RKO (cell line): ENCODE data around the gene SAMD4A.
A peak's percentile ranks its signal among the peaks of the same experiment; 100 is the strongest.

ENCODE experiments used
- DNase-seq: peaks from one replicate; pipeline ENCODE4 v3.0.0-alpha.2; 2016; ENCODE audit warnings: low spot score

Gene SAMD4A

GRCh38 chr14:54706769-54707168 lies 139.8 kb downstream of the SAMD4A start:
- no peak for DNase-seq

DNA sequence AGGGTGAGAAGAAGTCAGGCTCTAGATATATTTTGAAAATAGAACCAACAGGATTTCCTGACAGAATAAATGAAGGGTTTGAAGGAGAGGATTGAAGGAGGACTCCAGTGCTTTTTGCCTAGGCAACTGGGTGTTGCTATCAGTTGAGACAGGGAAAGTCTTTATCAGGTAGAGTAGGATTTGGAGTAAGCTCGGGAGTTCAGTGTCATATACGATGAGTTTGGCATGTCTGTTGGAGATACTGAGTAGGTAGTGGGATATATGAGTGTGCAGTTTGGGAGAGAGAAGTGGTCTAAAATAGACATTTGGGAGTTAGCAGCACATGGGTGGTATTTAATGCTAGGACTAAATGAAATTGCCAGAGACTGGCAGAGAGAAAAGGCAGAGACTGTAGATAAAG lies 141.2 kb downstream of the SAMD4A start:
- no peak for DNase-seq

GRCh38 chr14:54708982-54709381 lies 142.1 kb downstream of the SAMD4A start:
- DNase-seq: no peak

- no peak for DNase-seq
Observed at GRCh38 chr14:54709444-54709843, 142.5 kb downstream of the SAMD4A start.

DNA sequence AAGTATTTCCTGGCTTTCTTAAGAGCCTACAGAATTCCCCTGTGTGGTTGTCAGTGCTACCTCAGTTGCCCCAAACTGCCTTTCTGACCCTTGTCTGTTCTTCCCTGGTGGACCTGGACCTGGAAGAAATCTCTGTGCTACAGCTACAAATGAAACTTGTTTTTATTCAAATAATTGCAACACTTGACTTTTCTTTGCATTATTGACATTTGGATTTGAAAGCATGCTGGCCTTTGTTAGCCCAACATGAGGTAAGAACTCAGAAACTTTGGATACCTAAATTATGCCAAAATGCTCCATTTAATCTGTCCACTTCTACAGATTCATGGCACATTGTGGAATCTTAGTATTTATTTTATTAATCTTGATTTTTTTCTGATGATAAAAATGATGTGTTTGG lies 142.9 kb downstream of the SAMD4A start:
- DNase-seq: no peak

GRCh38 chr14:54711312-54711711 lies 144.4 kb downstream of the SAMD4A start:
- no peak for DNase-seq

GRCh38 chr14:54711812-54712464 lies 145.0 kb downstream of the SAMD4A start:
- no peak for DNase-seq

GRCh38 chr14:54712465-54713200 lies 145.7 kb downstream of the SAMD4A start:
- no peak for DNase-seq

DNA sequence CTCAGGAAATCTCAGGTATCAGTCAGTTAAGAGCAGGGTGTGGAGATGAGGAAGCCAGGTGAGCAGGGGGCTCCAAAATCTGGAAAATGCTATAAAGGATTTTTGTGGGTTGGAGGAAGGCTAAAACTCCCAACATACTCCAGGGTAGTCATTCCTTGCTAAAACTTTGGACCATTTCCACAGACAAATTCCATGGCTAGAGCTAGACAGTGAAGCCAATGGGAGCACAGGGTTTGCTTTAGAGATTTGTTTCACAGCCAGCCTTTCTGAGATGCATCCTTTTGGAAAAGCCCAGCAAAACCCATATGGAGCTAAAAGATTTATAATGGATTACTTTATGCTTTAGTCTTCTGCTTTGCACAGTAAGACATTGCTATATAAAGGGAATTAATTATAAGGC lies 146.5 kb downstream of the SAMD4A start:
- DNase-seq: no peak

DNA sequence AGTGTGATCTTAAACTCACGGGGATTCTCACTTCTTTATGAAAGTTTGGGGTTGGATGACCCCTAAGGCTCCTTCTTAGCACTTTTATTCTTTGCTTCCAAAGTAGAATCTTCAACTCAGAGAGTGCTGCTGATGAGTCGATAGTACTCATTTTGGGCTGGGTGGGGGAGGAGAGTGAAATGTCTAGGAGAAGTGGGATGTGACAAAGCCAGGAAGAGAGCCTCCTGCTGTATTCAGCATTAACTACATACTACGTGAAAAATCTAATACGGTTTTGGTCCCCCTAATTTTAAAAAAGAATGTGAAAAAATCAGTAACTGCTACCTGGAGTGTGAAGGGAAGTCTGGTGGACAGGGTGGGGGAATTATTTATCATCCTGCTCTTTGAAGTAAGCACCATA lies 148.3 kb downstream of the SAMD4A start:
- DNase-seq: peak; percentile 61

GRCh38 chr14:54715811-54716210 lies 148.9 kb downstream of the SAMD4A start:
- DNase-seq: no peak

DNA sequence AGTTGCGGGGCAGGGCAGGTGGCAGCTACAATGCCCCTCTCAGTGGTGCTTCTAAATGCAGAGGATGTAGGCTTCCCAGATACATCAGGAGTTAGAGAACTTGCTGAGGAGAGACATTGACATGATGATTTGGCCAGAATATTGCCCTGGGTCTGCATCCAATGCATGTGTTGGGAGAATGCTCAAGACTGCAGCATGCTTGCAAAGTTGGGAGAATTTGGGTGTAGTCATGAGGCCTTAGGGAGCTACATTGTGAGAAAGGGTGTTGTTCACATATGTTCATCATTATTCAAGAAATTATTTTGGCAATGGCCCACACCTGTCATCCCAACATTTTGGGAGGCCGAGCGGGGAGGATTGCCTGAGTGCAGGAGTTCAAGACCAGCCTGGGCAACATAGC lies 149.9 kb downstream of the SAMD4A start:
- DNase-seq: no peak

DNA sequence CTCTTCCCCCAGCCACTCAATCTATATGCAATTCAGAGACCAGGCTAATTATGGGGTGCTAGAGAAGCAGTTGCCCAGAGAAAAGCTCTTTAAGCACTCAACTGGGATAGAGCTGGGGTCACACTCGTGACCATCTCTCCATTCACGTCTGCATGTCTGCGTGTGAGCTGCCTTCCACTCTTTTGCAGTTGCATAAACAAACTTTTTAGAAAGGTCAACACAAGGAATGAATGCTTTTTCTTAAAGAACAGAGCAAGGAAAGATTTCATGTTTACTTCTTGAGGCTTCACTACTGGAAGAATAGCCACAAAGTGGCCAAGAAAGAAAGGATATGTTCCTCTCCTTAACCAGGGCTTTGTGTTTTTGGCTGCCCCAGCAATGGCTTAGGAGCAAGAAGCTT lies 151.1 kb downstream of the SAMD4A start:
- DNase-seq: no peak

- DNase-seq: no peak
Observed at GRCh38 chr14:54719406-54719805, 152.5 kb downstream of the SAMD4A start.

- no peak for DNase-seq
Observed at GRCh38 chr14:54722791-54723432, 156.0 kb downstream of the SAMD4A start.

- DNase-seq: no peak
Observed at GRCh38 chr14:54724123-54724522, 157.2 kb downstream of the SAMD4A start.

DNA sequence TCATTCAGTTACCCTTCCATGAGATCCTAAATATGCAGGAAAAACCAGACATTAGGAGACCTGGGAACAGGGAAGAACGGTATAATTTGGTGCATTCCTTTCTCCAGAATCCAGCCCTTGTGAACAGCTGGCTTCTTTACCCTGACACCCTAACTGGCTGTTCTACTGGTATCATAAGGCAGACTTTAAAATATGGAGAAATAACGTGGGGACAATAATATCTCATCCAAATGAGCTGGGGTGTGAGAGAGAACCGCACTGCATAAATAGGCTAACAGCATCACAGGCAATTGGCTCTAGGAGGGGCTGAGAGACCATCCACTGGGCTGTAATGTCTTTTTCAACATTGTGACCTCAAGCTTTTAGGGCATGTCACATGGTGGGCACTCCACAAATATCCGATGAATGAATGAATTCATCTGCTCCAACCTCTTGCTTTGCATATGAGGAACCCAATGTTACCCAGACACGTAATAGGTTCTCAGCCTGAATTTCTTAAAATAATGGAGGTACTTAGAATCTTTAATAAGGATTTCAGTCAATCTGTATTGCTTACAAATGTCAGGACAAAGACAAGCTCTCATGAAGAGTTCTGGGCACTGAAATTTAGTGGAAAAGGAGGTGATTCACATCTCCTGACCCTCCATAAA lies 157.9 kb downstream of the SAMD4A start:
- DNase-seq: no peak

DNA sequence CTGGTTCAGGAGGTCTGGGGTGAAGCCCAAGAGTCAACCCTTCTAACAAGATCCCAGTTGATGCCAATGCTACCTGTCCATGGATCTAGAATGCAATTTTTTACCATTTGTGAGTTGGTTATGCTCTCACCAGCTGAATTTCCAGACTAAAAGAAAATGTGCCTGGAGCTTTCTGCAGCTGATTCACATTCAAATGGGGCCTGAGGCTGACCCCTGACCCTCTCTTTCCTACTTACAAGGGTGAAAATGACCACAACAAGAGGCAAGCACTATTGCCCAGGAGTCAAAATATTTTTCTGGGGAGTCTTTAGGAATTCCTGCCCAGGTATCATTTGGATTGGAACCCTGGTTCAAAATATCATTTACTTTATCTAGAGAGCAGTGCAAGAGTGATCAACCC lies 159.1 kb downstream of the SAMD4A start:
- no peak for DNase-seq

- no peak for DNase-seq
Observed at GRCh38 chr14:54727929-54728328, 161.0 kb downstream of the SAMD4A start.

- DNase-seq: no peak
Observed at GRCh38 chr14:54728700-54729527, 162.0 kb downstream of the SAMD4A start.

- no peak for DNase-seq
Observed at GRCh38 chr14:54730156-54730961, 163.4 kb downstream of the SAMD4A start.
